Measurements from ENCODE around the gene BCL7C. TPM values are rescaled to one million over a fixed set of nuclear protein-coding genes. Genes with fewer than 3 reads are reported as not detected.

Gene BCL7C
- total and polyA plus RNA-seq, 2 of the 13 experiments (the other 11 are each of a cell fraction or from before 2014, with no cell fraction given): 17.7 to 33.8 TPM

- TF ChIP-seq ZBTB46 (CRISPR knock-in tag; IDR thresholded peaks at IDR 0.05; ENCODE audit: borderline replicate concordance) (peak; percentile 81), ZNF773 (CRISPR knock-in tag; IDR thresholded peaks at IDR 0.05; ENCODE audit: borderline replicate concordance) (no peak), SRSF1 (optimal IDR thresholded peaks at IDR 0.05; ENCODE audit: low read depth, low read length) (peak; percentile 78), PBX3 (CRISPR knock-in tag; IDR thresholded peaks at IDR 0.05; ENCODE audit: borderline replicate concordance) (0 out of 2 replicates have a peak, but pooled peaks have one; percentile 80), MTF1 (CRISPR knock-in tag; IDR thresholded peaks at IDR 0.05) (peak; percentile 90), HNRNPUL1 (IDR thresholded peaks at IDR 0.05; ENCODE audit: low read depth, low read length) (peak; percentile 79; the same call in 1 of the 2 replicates), GTF3A (CRISPR knock-in tag; conservative IDR thresholded peaks at IDR 0.05) (peak; percentile 94; the same call in 1 of the 2 replicates), RAD21 (CRISPR knock-in tag; IDR thresholded peaks at IDR 0.05) (peak; percentile 80), ZNF737 (CRISPR knock-in tag; IDR thresholded peaks at IDR 0.05; ENCODE audit: borderline replicate concordance) (no peak), ZNF777 (CRISPR knock-in tag; IDR thresholded peaks at IDR 0.05) (peak; percentile 82), YY1 (IDR thresholded peaks at IDR 0.05; ENCODE audit: insufficient read depth, insufficient replicate concordance, low read depth, low read length) (peak; percentile 88), GATAD2A (CRISPR knock-in tag; IDR thresholded peaks at IDR 0.05) (peak; percentile 93), ZNF720 (CRISPR knock-in tag; IDR thresholded peaks at IDR 0.05) (no peak), ZBTB7A (CRISPR knock-in tag; IDR thresholded peaks at IDR 0.05) (peak; percentile 92; the same call in 1 of the 2 replicates), DPF2 (CRISPR knock-in tag; IDR thresholded peaks at IDR 0.05; ENCODE audit: borderline replicate concordance, low read depth) (no peak; the same call in 1 of the 2 replicates), POLR2G (IDR thresholded peaks at IDR 0.05; ENCODE audit: low read depth, low read length) (peak; percentile 99), ATF1 (CRISPR knock-in tag; IDR thresholded peaks at IDR 0.05) (peak; percentile 71), ZHX1 (CRISPR knock-in tag; IDR thresholded peaks at IDR 0.05; ENCODE audit: low read depth) (peak; percentile 96), TBP (CRISPR knock-in tag; IDR thresholded peaks at IDR 0.05) (peak; percentile 95), ZNF768 (CRISPR knock-in tag; IDR thresholded peaks at IDR 0.05) (peak; percentile 85), CHD4 (IDR thresholded peaks at IDR 0.05; ENCODE audit: borderline replicate concordance, low read length) (no peak; the same call in 1 of the 2 replicates)
These were observed 18.8 kb downstream of the BCL7C start (continued) for GRCh38 chr16:30874821-30875717.

Data from HepG2 (cell line).